Skin epidermis (tissue), 12 donors: ENCODE measurements around the gene ABCB6.
A peak's percentile ranks its signal among the peaks of the same experiment; 100 is the strongest.

Experiments
- H3K27ac ChIP-seq, 21 experiments: fragments of 200-600 bp; sonication (generic) in 11 of 21; one replicate each; pipeline ENCODE4 v1.5.0; 2020; ENCODE audit warnings: mild to moderate bottlenecking in 3 of 21, inconsistent platforms in 2 of 21, moderate library complexity in 2 of 21
- H3K4me3 ChIP-seq, 7 experiments: fragments of 200-600 bp; sonication (generic) in 2 of 7; one replicate each; pipeline ENCODE4 v1.5.0; 2020; ENCODE audit warnings: inconsistent platforms in 2 of 7, mild to moderate bottlenecking in 2 of 7, moderate library complexity in 1 of 7

Gene ABCB6

DNA sequence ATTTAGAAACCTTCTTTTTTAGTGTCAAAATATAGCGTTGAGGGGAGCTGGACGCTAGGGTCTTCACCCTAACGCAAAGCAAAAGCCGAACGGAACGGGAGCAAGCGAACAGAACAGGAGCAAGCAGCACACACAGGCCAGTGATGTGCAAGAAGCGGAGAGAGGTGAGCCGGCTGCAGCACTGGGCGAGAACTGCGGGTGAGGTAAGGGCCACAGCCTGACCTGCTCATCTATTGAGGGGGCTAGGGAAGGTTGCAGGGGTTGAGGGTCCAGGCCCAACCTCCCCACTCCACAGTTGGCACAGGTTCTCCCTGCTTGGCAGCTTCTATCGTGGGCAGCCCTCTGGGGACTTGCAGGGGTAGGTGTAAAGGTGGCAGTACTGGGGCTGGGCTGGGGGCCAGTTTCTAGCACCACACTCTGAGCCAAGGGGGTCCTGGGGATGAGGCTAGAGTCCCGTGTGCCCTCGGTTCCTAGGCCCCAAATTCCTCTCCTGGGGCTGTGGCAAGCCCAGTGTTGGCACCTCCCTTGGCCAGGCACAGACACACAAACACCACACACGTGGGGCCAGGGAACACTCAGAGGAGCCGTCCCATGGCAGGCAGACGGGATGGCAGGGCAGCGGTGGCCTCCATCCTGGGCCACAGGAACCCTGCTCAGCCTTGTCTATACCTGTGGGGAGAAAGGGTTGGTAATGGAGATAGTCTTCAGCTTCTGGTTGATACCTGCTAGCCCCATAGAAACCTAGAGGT is 1.2 kb upstream of the ABCB6 start:
- Histone ChIP-seq H3K4me3 (peak overlapping the region in 1 of 7 experiments; percentile 62), H3K27ac (peak overlapping the region in 6 of 21 experiments; percentile 64 to 89 (median 88))

DNA sequence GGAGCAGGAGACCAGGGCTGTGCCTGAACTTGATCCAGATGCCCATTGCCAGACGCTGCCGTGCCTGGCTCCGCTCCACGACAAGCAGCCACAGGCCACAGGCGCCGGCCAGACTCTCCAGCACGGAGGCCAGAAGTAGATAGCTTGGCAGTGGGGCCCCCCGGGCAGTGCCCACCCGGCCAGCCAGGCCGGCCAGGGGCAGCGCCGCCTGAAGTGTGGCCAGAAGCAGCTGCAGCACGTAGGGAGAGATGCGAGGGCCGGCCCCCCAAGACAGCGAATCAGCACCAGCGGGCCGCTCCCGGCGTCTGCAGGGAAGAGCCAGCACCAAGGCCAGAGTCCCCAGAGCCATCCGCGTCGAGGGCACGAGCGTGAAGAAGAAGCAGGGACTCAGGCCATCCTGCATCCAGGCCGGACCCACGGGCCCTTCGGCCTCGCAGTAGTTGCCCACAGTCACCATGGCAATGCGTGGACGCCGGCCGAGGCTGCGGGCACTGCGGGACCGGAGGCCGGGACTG is 484 bp downstream of the ABCB6 start:
- Histone ChIP-seq H3K4me3 (peak overlapping the region; percentile 35 to 62 (median 44)), H3K27ac (peak overlapping the region; percentile 56 to 92 (median 82))

- H3K4me3 ChIP-seq, result no peak overlapping the region
- peak overlapping the region in 2 of 21 experiments; percentile 9 to 89 for H3K27ac ChIP-seq
These were observed 2.2 kb downstream of the ABCB6 start for GRCh38 chr2:219216535-219216915.

GRCh38 chr2:219215871-219216534 is 2.8 kb downstream of the ABCB6 start:
- Histone ChIP-seq H3K4me3 (no peak overlapping the region), H3K27ac (peak overlapping the region in 2 of 21 experiments; percentile 9 to 89)

DNA sequence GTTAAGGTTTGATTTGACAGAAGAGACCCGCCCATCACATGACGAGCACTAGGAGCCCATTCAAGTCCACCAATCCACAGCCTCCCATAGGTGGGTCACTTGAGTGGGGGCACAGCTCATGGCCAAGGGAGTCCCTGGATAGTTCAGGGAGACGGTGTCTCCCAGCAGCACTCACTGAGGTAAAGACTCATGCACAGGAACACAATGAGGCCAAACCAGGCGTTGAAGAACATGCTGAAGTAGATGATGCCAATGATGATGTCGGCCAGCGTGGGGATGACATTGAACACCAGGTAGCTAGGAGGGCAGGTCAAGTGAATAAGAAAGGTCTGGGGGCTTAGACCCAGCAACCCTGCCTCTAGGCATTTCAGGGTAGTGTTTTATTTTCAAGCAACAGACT is 4.0 kb downstream of the ABCB6 start:
- no peak overlapping the region for H3K4me3 ChIP-seq
- H3K27ac ChIP-seq, result no peak overlapping the region

GRCh38 chr2:219214141-219214540 is 4.6 kb downstream of the ABCB6 start:
- H3K27ac ChIP-seq, result no peak overlapping the region
- no peak overlapping the region for H3K4me3 ChIP-seq

- H3K4me3 ChIP-seq, result no peak overlapping the region
- no peak overlapping the region for H3K27ac ChIP-seq
These were observed 5.2 kb downstream of the ABCB6 start for GRCh38 chr2:219213486-219214071.

GRCh38 chr2:219213026-219213415 is 5.7 kb downstream of the ABCB6 start:
- Histone ChIP-seq H3K4me3 (no peak overlapping the region), H3K27ac (no peak overlapping the region)

- H3K4me3 ChIP-seq, result no peak overlapping the region
- H3K27ac ChIP-seq, result peak overlapping the region in 3 of 21 experiments; percentile 24 to 60 (median 48)
These were observed 7.8 kb downstream of the ABCB6 start for GRCh38 chr2:219210886-219211362.

- peak overlapping the region in 3 of 21 experiments; percentile 24 to 62 (median 60) for H3K27ac ChIP-seq
- no peak overlapping the region for H3K4me3 ChIP-seq
These were observed 8.4 kb downstream of the ABCB6 start for GRCh38 chr2:219210196-219210885.

- Histone ChIP-seq H3K4me3 (no peak overlapping the region), H3K27ac (peak overlapping the region in 4 of 21 experiments; percentile 3 to 62 (median 14))
These were observed 9.2 kb downstream of the ABCB6 start for GRCh38 chr2:219209236-219210195.

DNA sequence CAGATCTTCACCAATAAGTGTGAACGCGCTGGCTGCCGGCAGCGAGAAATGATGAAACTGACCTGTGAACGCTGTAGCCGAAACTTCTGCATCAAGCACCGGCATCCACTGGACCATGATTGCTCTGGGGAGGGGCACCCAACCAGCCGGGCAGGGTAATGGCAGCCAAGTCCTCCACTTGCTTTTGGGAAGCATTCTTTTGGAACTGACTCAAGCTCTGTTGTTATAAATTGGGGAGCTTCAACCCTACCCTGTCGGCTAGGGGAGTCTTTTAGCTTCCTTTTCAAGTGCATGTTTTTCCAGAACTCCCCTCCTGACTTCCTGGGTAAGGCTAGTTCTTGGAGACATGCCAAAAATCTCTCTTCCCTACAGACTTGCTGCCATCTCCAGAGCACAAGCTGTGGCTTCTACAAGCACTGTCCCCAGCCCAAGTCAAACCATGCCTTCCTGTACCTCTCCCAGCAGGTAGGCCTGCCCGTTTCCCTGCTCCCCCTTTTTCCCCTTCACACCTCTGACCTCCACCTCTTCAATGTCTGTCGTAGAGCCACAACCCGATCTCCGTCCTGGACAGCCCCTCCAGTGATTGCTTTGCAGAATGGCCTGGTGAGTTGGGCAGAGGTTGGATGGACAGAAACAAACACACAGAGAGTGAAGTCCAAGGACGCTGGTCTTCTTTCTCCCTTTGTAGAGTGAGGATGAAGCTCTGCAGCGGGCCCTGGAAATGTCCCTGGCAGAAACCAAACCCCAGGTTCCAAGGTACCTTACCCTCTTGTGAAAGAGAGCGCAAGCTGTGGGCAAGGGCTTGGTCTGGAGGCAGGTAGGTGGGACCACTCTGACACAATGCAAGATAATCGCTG is 10.6 kb downstream of the ABCB6 start:
- Histone ChIP-seq H3K27ac (peak overlapping the region in 12 of 21 experiments; percentile 82 to 97 (median 92)), H3K4me3 (peak overlapping the region in 2 of 7 experiments; percentile 66 to 75)

GRCh38 chr2:219207134-219207883 is 11.4 kb downstream of the ABCB6 start:
- peak overlapping the region; percentile 76 to 97 (median 91) for H3K27ac ChIP-seq
- H3K4me3 ChIP-seq, result peak overlapping the region; percentile 52 to 77 (median 66)

DNA sequence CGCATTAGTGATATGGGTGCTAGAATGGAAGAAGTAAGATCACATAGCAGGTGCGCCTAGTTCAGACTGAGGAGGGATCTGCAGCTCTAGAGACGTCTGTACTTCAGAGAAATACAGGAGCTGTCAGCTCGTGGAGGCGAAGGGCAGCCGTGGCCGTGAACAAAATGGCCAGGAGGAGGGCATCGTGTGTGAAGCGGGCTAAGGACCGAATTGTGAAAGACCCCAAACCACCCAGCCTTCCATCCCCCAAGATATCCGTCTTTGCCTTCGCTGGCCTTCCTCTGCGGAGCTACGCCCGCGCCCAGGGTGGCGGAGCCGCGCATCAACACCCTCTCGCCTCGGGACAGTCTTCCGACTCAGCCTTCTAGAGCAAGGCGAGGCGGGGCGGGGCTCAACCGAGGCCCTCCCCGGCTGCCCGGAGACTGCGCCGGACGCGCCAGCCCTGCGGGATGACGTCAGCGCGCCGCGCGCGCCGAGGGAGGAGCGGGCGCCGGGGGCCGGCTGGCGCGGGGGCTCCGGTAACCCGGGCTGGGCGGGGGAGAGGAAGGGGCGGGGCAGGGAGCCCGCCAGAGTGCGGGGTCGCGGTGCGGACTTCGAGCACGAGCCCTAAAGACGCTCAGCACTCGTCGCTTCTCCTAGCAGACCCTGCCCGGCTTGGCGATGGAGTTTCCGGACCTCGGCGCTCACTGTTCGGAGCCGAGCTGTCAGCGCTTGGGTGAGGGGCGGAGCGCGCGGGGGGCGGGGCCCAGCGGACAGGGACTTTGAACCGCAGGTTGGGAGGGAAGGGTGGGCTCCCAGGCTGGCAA is 12.2 kb downstream of the ABCB6 start, which contains the start of gene ZFAND2B:
ZFAND2B (plus strand) TSS at position 455 of the 806 bp plus-strand sequence; CDS start at position 661, 206 bp downstream.
- Histone ChIP-seq H3K4me3 (peak within 1 kb of the TSS; percentile 52 to 77 (median 66)), H3K27ac (peak within 1 kb of the TSS; percentile 76 to 97 (median 91))

DNA sequence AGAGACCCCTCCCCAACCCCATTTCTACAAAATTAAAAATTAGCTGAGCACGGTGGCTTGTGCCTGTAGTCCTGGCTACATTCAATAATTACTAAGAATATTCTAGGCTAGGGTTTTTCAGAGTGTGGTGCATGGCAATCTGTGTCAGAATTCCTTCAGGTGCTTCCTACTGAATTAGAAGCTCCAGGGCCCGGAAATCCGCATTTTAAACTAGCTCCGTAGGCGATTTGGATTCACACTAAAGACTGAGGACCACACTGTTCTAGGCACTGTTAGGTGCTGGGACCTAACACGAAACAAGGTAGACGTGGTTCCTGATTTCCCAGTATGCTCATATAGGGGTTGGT is 12.8 kb downstream of the ABCB6 start:
- peak overlapping the region; percentile 52 to 77 (median 66) for H3K4me3 ChIP-seq
- peak overlapping the region in 20 of 21 experiments; percentile 78 to 97 (median 92) for H3K27ac ChIP-seq

- H3K4me3 ChIP-seq, result no peak overlapping the region
- no peak overlapping the region for H3K27ac ChIP-seq
These were observed 13.6 kb downstream of the ABCB6 start for GRCh38 chr2:219205165-219205538.
